SIG-M5 (cell line): ENCODE measurements around the gene COX6A2.

Source experiments
- DNase-seq: peaks from one replicate; lab custom pipeline; 2025; lab: John Stamatoyannopoulos, UW

COX6A2 gene

GRCh38 chr16:31410082-31410481 is 18.1 kb downstream of the COX6A2 start:
- DNase-seq = no peak

- DNase-seq = no peak
These were observed 18.7 kb downstream of the COX6A2 start for GRCh38 chr16:31409433-31409832.

GRCh38 chr16:31407406-31407805 is 20.8 kb downstream of the COX6A2 start:
- no peak for DNase-seq

- DNase-seq = no peak
These were observed 23.7 kb downstream of the COX6A2 start for GRCh38 chr16:31404353-31405064.

GRCh38 chr16:31403590-31404352 is 24.4 kb downstream of the COX6A2 start:
- no peak for DNase-seq

GRCh38 chr16:31402687-31403086 is 25.5 kb downstream of the COX6A2 start:
- DNase-seq = no peak

GRCh38 chr16:31401436-31401835 is 26.7 kb downstream of the COX6A2 start:
- no peak for DNase-seq

- DNase-seq = no peak
These were observed 28.0 kb downstream of the COX6A2 start for GRCh38 chr16:31400191-31400590.

GRCh38 chr16:31397701-31398100 is 30.5 kb downstream of the COX6A2 start:
- no peak for DNase-seq

GRCh38 chr16:31397096-31397660 is 31.0 kb downstream of the COX6A2 start:
- DNase-seq = no peak

GRCh38 chr16:31395647-31396046 is 32.5 kb downstream of the COX6A2 start:
- DNase-seq = no peak

- no peak for DNase-seq
These were observed 35.1 kb downstream of the COX6A2 start, which contains the start of gene ITGAD for GRCh38 chr16:31393056-31393455. Gene ITGAD (plus strand): TSS chr16:31393335. CDS start chr16:31393361, 26 bp downstream.

GRCh38 chr16:31390504-31391041 is 37.6 kb downstream of the COX6A2 start:
- DNase-seq = no peak

- no peak for DNase-seq
These were observed 39.6 kb downstream of the COX6A2 start for GRCh38 chr16:31388535-31388934.

GRCh38 chr16:31386157-31386984 is 41.8 kb downstream of the COX6A2 start:
- no peak for DNase-seq

GRCh38 chr16:31385680-31386079 is 42.5 kb downstream of the COX6A2 start:
- no peak for DNase-seq

GRCh38 chr16:31382485-31383161 is 45.5 kb downstream of the COX6A2 start:
- no peak for DNase-seq

- DNase-seq = no peak
These were observed 48.0 kb downstream of the COX6A2 start for GRCh38 chr16:31380201-31380600.
